GM19438 (cell line): ENCODE results near the gene URM1.
"Not testable (repeated sequence)": the region's sequence is repeated elsewhere in the genome, so short reads cannot be mapped to it uniquely, and the experiment has no call there.

Experiments
- ATAC-seq: cut with Tn5 transposase; IDR thresholded peaks from one replicate; pipeline ENCODE4 v1.9.1; 2021; ENCODE audit warnings: low read depth; ENCODE audit not compliant: unreplicated experiment

Gene URM1

GRCh38 chr9:128423356-128423755 lies 52.2 kb downstream of the URM1 start:
- ATAC-seq = not testable (repeated sequence)

GRCh38 chr9:128424268-128424780 lies 53.1 kb downstream of the URM1 start:
- no peak for ATAC-seq

GRCh38 chr9:128428644-128429512 lies 57.7 kb downstream of the URM1 start:
- no peak for ATAC-seq

GRCh38 chr9:128429513-128430086 lies 58.4 kb downstream of the URM1 start:
- ATAC-seq = no peak

- no peak for ATAC-seq
These were observed 60.0 kb downstream of the URM1 start for GRCh38 chr9:128431207-128431606.

GRCh38 chr9:128434340-128434739 lies 63.2 kb downstream of the URM1 start:
- ATAC-seq = no peak

GRCh38 chr9:128435611-128436010 lies 64.4 kb downstream of the URM1 start:
- ATAC-seq = no peak

GRCh38 chr9:128438343-128439109 lies 67.4 kb downstream of the URM1 start:
- ATAC-seq = no peak

- ATAC-seq = no peak
These were observed 68.1 kb downstream of the URM1 start for GRCh38 chr9:128439273-128439672.
